Gastrocnemius medialis (tissue), 4 donors: ENCODE data around the gene LDHAL6A.

Source experiments
- POLR2A ChIP-seq, 2 donors: fragments of 450-650 bp; IDR thresholded peaks; one replicate each; pipeline ENCODE4 v1.6.1; 2017; ENCODE audit warnings: antibody characterized with exemption in 2 of 2, mild to moderate bottlenecking in 2 of 2, moderate library complexity in 2 of 2
- TF ChIP-seq, protein P1 (sequence below), 5 experiments: fragments of 450-650 bp in 3 of 5; fragments of 200-600 bp in 2 of 5; sonication (generic) in 2 of 5; IDR thresholded peaks in 4 of 5; conservative IDR thresholded peaks in 1 of 5; 1 replicate in 4 of 5; 2 replicates in 1 of 5; pipeline ENCODE4 v1.5.1; 2016 to 2019; ENCODE audit warnings: antibody characterized with exemption in 5 of 5, mild to moderate bottlenecking in 3 of 5, moderate library complexity in 3 of 5

- TF ChIP-seq, protein P1, sequence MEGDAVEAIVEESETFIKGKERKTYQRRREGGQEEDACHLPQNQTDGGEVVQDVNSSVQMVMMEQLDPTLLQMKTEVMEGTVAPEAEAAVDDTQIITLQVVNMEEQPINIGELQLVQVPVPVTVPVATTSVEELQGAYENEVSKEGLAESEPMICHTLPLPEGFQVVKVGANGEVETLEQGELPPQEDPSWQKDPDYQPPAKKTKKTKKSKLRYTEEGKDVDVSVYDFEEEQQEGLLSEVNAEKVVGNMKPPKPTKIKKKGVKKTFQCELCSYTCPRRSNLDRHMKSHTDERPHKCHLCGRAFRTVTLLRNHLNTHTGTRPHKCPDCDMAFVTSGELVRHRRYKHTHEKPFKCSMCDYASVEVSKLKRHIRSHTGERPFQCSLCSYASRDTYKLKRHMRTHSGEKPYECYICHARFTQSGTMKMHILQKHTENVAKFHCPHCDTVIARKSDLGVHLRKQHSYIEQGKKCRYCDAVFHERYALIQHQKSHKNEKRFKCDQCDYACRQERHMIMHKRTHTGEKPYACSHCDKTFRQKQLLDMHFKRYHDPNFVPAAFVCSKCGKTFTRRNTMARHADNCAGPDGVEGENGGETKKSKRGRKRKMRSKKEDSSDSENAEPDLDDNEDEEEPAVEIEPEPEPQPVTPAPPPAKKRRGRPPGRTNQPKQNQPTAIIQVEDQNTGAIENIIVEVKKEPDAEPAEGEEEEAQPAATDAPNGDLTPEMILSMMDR (IDR thresholded peaks at IDR 0.05 in 4 of 5, conservative IDR thresholded peaks at IDR 0.05 in 1 of 5), result no peak
- no peak for TF ChIP-seq POLR2A (IDR thresholded peaks at IDR 0.05)
Measured at GRCh38 chr11:18523084-18523483, 67.4 kb downstream of the LDHAL6A start.
